NK-92 (cell line): ENCODE data around the gene STEEP1.

Experiments used
- DNase-seq: peaks from one replicate; lab custom pipeline; 2025; ENCODE audit not compliant: unreplicated experiment; lab: John Stamatoyannopoulos, UW

STEEP1 gene

DNA sequence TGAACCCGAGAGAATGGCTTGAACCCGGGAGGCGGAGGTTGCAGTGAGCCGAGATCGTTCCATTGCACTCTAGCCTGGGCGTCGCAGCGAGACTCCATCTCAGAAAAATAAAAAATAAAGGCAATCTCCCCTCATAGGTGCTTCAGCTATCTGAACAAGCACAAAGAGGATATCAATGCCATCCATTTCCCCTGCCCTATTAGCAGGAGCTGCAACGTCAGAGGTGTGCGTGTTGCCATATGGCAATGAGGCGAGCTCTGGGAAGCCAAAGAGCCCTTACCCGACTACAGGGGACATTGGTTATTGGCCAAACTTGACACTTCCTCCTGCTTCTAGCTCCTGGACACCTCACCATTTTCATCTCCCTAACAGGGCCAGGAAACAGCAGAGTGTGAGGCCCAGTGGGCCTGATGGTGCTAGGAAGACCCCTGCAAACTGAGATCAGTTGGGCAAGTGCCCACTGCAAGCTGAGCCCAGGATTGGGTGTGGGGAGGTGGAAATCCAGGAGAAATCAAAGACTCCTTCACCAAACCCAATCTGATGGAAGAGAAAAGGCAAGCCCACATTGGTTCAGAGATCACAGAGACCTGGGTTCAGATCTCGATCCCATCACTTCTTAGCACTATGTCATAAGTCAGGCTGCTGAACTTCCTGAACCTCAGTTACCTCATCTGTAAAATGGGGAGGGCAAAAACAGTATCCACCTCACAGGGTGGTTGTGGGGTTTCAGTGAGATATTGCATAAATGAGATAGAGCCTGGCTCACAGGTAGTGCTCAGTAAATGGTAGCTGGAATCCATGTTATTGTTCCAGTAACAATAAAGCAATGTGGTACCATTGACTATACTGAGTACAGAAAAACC, 75.8 kb downstream of the STEEP1 start:
- DNase-seq = no peak

DNA sequence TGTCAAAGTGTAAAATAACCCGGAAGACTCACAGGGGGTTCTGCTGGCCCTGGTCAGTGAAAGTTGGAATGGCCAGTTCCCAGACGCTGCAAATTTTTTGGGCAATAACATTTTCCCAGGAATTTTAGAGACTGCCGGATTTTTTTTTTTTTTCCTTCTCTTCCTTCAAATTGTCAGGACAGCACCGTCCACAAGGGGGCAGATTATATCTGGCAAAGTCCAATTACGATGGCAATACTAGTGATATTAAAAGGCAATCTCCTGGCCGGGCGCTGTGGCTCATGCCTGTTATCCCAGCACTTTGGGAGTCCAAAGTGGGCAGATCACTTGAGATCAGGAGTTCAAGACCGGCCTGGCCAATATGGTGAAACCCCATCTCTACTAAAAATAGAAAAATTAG, 76.5 kb downstream of the STEEP1 start:
- DNase-seq = no peak
